Adipose tissue (tissue), 3 donors: ENCODE measurements around the gene RETNLB. TPM values are rescaled to one million over a fixed set of nuclear protein-coding genes. Genes with fewer than 3 reads are reported as not detected.

Experiments used
- H3K27ac ChIP-seq: one replicate; pipeline ENCODE4 v1.5.1; 2013; ENCODE audit warnings: low read depth, low read length
- WGBS, 3 donors: extraction: QIAGEN DNeasy Blood & Tissue Kit; methylation state at CpG; one replicate each; pipeline ENCODE4 v1.1.7; 2013; 5-methylcytosine and 5-hydroxymethylcytosine counted together
- polyA plus RNA-seq, 3 donors: library from polyadenylated mRNA; stranded (reverse); fragments of 200-250 nt; gene quantifications; one replicate each; pipeline ENCODE4 v1.2.3, GENCODE V29; 2013
- donor health status: healthy with polysubstance abuse.
- donor health status: Bipolar disorder and iron deficiency.
- donor health status: healthy.

Gene RETNLB
- polyA plus RNA-seq = not detected

GRCh38 chr3:108757404-108757982 is at the start of gene RETNLB:
RETNLB (minus strand) TSS chr3:108757410; CDS start chr3:108757185, 225 bp downstream.
- 27 to 53% (median 50%) methylated on average over 3 of the region's 3 CpGs for WGBS, 3 donors
- H3K27ac ChIP-seq = no peak within 1 kb of the TSS

GRCh38 chr3:108806316-108806715 is 49.1 kb upstream of the RETNLB start:
- WGBS, 3 donors = 63 to 77% (median 69%) methylated on average over 4 of the region's 4 CpGs

GRCh38 chr3:108804966-108805365 is 47.8 kb upstream of the RETNLB start:
- H3K27ac ChIP-seq = no peak overlapping the region
- 78 to 89% (median 83%) methylated on average over 4 of the region's 4 CpGs for WGBS, 3 donors

More at GRCh38 chr3:108806316-108806715, 49.1 kb upstream of the RETNLB start:
- H3K27ac ChIP-seq = no peak overlapping the region

GRCh38 chr3:108804437-108804836 is 47.2 kb upstream of the RETNLB start:
- no peak overlapping the region for H3K27ac ChIP-seq
- 80 to 97% (median 91%) methylated on average over 2 of the region's 2 CpGs for WGBS, 3 donors

GRCh38 chr3:108791473-108791872 is 34.3 kb upstream of the RETNLB start:
- WGBS, 3 donors = 41 to 50% (median 50%) methylated on average over 3 of the region's 3 CpGs

GRCh38 chr3:108780235-108780634 is 23.0 kb upstream of the RETNLB start:
- WGBS, 3 donors = 78 to 86% (median 82%) methylated on average over 4 of the region's 4 CpGs
- H3K27ac ChIP-seq = no peak overlapping the region

More at GRCh38 chr3:108791473-108791872, 34.3 kb upstream of the RETNLB start:
- H3K27ac ChIP-seq = no peak overlapping the region

GRCh38 chr3:108779496-108779895 is 22.3 kb upstream of the RETNLB start:
- no peak overlapping the region for H3K27ac ChIP-seq
- 89 to 90% (median 89%) methylated on average over 3 of the region's 3 CpGs for WGBS, 3 donors

- 58 to 80% (median 78%) methylated on average over 1 of the region's 1 CpG for whole genome bisulfite sequencing, 3 donors
- H3K27ac ChIP-seq = no peak overlapping the region
Observed at GRCh38 chr3:108775649-108776048, 18.4 kb upstream of the RETNLB start.

GRCh38 chr3:108767253-108767652 is 10.0 kb upstream of the RETNLB start:
- H3K27ac ChIP-seq = no peak overlapping the region
- WGBS, 3 donors = 73 to 84% (median 77%) methylated on average over 3 of the region's 3 CpGs

- no peak overlapping the region for H3K27ac ChIP-seq
- 73 to 80% (median 79%) methylated on average over 5 of the region's 5 CpGs for WGBS, 3 donors
Observed at GRCh38 chr3:108755686-108756085, 1.5 kb downstream of the RETNLB start.

GRCh38 chr3:108744762-108745161 is 12.4 kb downstream of the RETNLB start:
- 84 to 87% (median 86%) methylated on average over 5 of the region's 5 CpGs for WGBS, 3 donors

GRCh38 chr3:108742929-108743328 is 14.3 kb downstream of the RETNLB start:
- H3K27ac ChIP-seq = no peak overlapping the region
- 67 to 86% (median 79%) methylated on average over 1 of the region's 1 CpG for WGBS, 3 donors

More at GRCh38 chr3:108744762-108745161, 12.4 kb downstream of the RETNLB start:
- H3K27ac ChIP-seq = no peak overlapping the region

GRCh38 chr3:108736821-108737220 is 20.4 kb downstream of the RETNLB start:
- no peak overlapping the region for H3K27ac ChIP-seq
- WGBS, 3 donors = 72 to 82% (median 79%) methylated on average over 6 of the region's 6 CpGs

GRCh38 chr3:108728934-108729333 is 28.3 kb downstream of the RETNLB start:
- WGBS, 3 donors = 13 to 64% (median 49%) methylated on average over 1 of the region's 1 CpG
- H3K27ac ChIP-seq = no peak overlapping the region

- no peak overlapping the region for H3K27ac ChIP-seq
Observed at GRCh38 chr3:108728105-108728504, 29.1 kb downstream of the RETNLB start.

- H3K27ac ChIP-seq = no peak overlapping the region
- 67 to 80% (median 70%) methylated on average over 4 of the region's 4 CpGs for WGBS, 3 donors
Observed at GRCh38 chr3:108724101-108724500, 33.1 kb downstream of the RETNLB start.

- H3K27ac ChIP-seq = no peak overlapping the region
- WGBS, 3 donors = 42 to 90% (median 85%) methylated on average over 1 of the region's 1 CpG
Observed at GRCh38 chr3:108722724-108723123, 34.5 kb downstream of the RETNLB start.

- WGBS, 3 donors = 34 to 51% (median 44%) methylated on average over 2 of the region's 2 CpGs
- H3K27ac ChIP-seq = no peak overlapping the region
Observed at GRCh38 chr3:108719178-108719806, 37.9 kb downstream of the RETNLB start.

- H3K27ac ChIP-seq = no peak overlapping the region
- WGBS, 3 donors = 19 to 53% (median 36%) methylated on average over 2 of the region's 2 CpGs
Observed at GRCh38 chr3:108718454-108718853, 38.8 kb downstream of the RETNLB start.

- H3K27ac ChIP-seq = no peak overlapping the region
- WGBS, 3 donors = 44 to 65% (median 52%) methylated on average over 3 of the region's 3 CpGs
Observed at GRCh38 chr3:108713816-108714215, 43.4 kb downstream of the RETNLB start.
